ENCODE results near the gene NDE1.

GRCh38 chr16:15714393-15715172 lies 64.5 kb downstream of the NDE1 start:
- TF ChIP-seq POLR2A (IDR thresholded peaks at IDR 0.05; ENCODE audit: low read depth, low read length) (no peak), CTCF (conservative IDR thresholded peaks at IDR 0.05; ENCODE audit: low read depth, low read length) (no peak), MXI1 (IDR thresholded peaks at IDR 0.05; ENCODE audit: borderline replicate concordance, low read depth, low read length) (no peak), FOS (IDR thresholded peaks at IDR 0.05; ENCODE audit: low read depth, low read length) (no peak), MAZ (IDR thresholded peaks at IDR 0.05; ENCODE audit: borderline replicate concordance, low read depth, low read length) (no peak), RAD21 (IDR thresholded peaks at IDR 0.05; ENCODE audit: low read length) (no peak), BHLHE40 (IDR thresholded peaks at IDR 0.05; ENCODE audit: low read depth, low read length) (no peak), SMC3 (IDR thresholded peaks at IDR 0.05; ENCODE audit: low read depth, low read length) (no peak)

Measured in IMR-90 (cell line).